BE2C (cell line): ENCODE measurements around the gene NPSR1.

Experiments
- DNase-seq: peaks from one replicate; pipeline ENCODE4 v3.0.0-alpha.2; 2020
- H3K27me3 ChIP-seq: fragments of 250-450 bp; sonication (Bioruptor Pico); 2 replicates; pipeline ENCODE4 v1.5.1; 2020; ENCODE audit warnings: mild to moderate bottlenecking
- H3K36me3 ChIP-seq: fragments of 250-450 bp; sonication (Bioruptor Pico); 2 replicates; pipeline ENCODE4 v1.5.1; 2020; ENCODE audit warnings: mild to moderate bottlenecking
- H3K4me1 ChIP-seq: fragments of 250-450 bp; sonication (Bioruptor Pico); 2 replicates; pipeline ENCODE4 v1.5.1; 2020
- H3K4me3 ChIP-seq: 2 replicates; pipeline ENCODE4 v1.5.1; 2011; ENCODE audit warnings: low read depth, low read length
- H3K9me3 ChIP-seq: fragments of 250-450 bp; sonication (Bioruptor Pico); 2 replicates; pipeline ENCODE4 v1.5.1; 2020
- TF ChIP-seq, protein P1 (sequence below): IDR thresholded peaks from 2 replicates; pipeline ENCODE4 v1.5.1; 2012; ENCODE audit warnings: mild to moderate bottlenecking, low read depth, low read length

Gene NPSR1

DNA sequence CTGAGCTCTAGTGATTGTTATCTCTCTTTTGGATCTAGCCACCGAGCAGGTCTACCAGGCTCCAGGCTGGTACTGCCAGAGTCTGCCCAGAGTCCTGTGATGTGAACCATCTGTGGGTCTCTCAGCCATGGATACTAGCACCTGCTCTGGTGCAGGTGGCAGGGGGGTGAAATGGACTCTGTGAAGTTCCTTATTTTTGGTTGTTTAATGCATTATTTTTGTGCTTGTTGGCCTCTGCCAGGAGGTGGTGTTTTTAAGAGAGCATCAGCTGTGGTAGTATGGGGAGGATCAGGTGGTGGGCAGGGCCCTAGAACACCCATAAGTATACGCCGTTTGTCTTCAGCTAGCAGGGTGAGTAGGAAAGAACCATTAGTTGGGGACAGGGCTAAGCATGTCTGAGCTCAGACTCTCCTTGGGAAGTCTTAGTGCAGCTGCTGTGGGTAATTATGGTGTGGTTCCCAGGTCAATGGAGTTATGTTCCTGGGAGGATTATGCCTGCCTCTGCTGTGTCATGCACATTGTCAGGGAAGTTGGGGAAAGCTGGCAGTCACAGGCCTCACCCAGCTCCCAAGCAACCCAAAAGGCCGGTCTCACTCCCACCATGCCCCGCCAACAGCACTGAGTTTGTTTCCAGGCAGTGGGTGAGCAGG lies 81.8 kb downstream of the NPSR1 start:
- H3K4me1 ChIP-seq = no peaks in the 10 kb centered on the region
- no peak for DNase-seq
- H3K9me3 ChIP-seq = no peaks in the 10 kb centered on the region
- no peaks in the 10 kb centered on the region; the same call in 1 of the 2 replicates for H3K27me3 ChIP-seq
- H3K4me3 ChIP-seq = no peak overlapping the region
- H3K36me3 ChIP-seq = no peaks in the 10 kb centered on the region
- TF ChIP-seq, protein P1, sequence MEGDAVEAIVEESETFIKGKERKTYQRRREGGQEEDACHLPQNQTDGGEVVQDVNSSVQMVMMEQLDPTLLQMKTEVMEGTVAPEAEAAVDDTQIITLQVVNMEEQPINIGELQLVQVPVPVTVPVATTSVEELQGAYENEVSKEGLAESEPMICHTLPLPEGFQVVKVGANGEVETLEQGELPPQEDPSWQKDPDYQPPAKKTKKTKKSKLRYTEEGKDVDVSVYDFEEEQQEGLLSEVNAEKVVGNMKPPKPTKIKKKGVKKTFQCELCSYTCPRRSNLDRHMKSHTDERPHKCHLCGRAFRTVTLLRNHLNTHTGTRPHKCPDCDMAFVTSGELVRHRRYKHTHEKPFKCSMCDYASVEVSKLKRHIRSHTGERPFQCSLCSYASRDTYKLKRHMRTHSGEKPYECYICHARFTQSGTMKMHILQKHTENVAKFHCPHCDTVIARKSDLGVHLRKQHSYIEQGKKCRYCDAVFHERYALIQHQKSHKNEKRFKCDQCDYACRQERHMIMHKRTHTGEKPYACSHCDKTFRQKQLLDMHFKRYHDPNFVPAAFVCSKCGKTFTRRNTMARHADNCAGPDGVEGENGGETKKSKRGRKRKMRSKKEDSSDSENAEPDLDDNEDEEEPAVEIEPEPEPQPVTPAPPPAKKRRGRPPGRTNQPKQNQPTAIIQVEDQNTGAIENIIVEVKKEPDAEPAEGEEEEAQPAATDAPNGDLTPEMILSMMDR = no peak

- H3K4me3 ChIP-seq = no peak overlapping the region
- no peaks in the 10 kb centered on the region for H3K36me3 ChIP-seq
- TF ChIP-seq, protein P1 = no peak
- H3K27me3 ChIP-seq = no peaks in the 10 kb centered on the region; the same call in 1 of the 2 replicates
- H3K4me1 ChIP-seq = no peaks in the 10 kb centered on the region
- no peaks in the 10 kb centered on the region for H3K9me3 ChIP-seq
- DNase-seq = no peak
Measured at GRCh38 chr7:34740840-34741239, 82.8 kb downstream of the NPSR1 start.

GRCh38 chr7:34747176-34747781 lies 89.3 kb downstream of the NPSR1 start:
- Histone ChIP-seq H3K36me3 (no peaks in the 10 kb centered on the region), H3K4me3 (no peak overlapping the region), H3K9me3 (no peaks in the 10 kb centered on the region), H3K27me3 (no peaks in the 10 kb centered on the region), H3K4me1 (no peaks in the 10 kb centered on the region)
- TF ChIP-seq, protein P1 = no peak
- DNase-seq = no peak

DNA sequence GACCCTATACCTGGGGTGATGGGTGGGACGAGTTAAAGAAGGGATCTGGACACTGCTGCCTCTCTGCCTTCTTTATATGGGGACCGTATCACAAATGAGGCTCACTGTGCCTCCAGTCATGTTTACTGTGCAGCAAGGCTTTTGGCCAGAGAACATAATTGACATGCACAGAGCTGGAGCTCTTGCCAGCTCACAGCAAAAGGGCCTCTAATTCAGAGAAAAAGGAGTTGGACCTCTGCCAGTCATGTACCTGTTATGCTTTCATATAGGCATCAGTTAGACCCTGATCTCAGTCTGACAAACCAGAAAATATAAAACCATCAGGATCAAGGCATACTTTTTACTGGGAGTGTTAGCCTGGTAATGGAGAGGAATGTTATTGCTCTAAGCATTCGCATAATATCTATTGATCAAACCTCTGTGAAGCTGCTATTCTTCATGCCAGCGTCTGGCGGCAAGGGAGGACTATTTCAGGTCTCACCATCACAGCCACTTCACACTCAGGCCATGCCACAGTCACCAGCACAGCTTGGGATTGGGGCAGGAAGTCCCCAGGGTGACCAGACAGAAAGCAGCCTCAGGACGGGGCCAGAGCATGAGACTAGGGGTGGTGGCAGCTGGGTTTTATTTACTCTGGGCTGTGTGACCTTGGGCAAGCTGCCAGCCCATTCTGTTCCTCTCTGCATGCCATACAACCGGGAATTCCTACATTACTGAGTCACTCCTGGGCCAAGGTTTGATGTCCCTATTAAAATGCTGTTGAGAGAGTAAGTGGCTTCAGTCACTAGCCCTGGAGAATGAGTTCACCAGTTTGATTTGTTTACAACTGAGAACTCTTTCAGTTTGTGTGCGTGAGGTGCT lies 90.1 kb downstream of the NPSR1 start:
- TF ChIP-seq, protein P1 = no peak
- no peaks in the 10 kb centered on the region for H3K36me3 ChIP-seq
- no peaks in the 10 kb centered on the region for H3K9me3 ChIP-seq
- H3K4me3 ChIP-seq = no peak overlapping the region
- H3K4me1 ChIP-seq = no peaks in the 10 kb centered on the region
- DNase-seq = peak; percentile 18
- H3K27me3 ChIP-seq = no peaks in the 10 kb centered on the region

DNA sequence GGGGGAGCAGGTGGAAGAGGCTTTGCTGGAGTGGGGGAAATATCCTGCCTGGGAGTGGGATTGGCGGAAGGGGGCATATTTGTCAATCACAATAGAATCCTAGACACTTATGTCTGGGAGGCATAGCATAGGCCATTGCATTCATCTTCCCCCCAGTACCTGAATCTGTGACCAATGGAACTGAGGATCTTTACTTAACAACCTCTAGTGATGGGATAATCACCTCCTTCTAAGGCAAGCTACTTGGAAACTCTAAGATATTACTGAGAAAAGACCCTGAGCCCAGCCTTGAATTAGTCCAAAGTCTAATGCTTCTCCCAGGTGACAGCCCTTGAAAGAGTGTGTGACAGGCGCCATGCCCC lies 90.7 kb downstream of the NPSR1 start:
- Histone ChIP-seq H3K4me3 (no peak overlapping the region), H3K27me3 (no peaks in the 10 kb centered on the region), H3K9me3 (no peaks in the 10 kb centered on the region), H3K4me1 (no peaks in the 10 kb centered on the region), H3K36me3 (no peaks in the 10 kb centered on the region)
- TF ChIP-seq, protein P1 = no peak
- DNase-seq = no peak
